HG02840 (cell line): Measurements from ENCODE around the gene LTBP1.
"Not testable (repeated sequence)": the region's sequence is repeated elsewhere in the genome, so short reads cannot be mapped to it uniquely, and the experiment has no call there.

Experiments used
- ATAC-seq: cut with Tn5 transposase; IDR thresholded peaks from one replicate; pipeline ENCODE4 v1.9.1; 2021; ENCODE audit warnings: mild to moderate bottlenecking, moderate library complexity, moderate number of reproducible peaks; ENCODE audit not compliant: unreplicated experiment, low FRiP score

The LTBP1 gene

GRCh38 chr2:33388996-33389395 is 442.2 kb downstream of the LTBP1 start:
- ATAC-seq: no peak

GRCh38 chr2:33389695-33390094 is 442.9 kb downstream of the LTBP1 start:
- not testable (repeated sequence) for ATAC-seq

GRCh38 chr2:33391529-33392255 is 444.9 kb downstream of the LTBP1 start:
- no peak for ATAC-seq

GRCh38 chr2:33392366-33392765 is 445.6 kb downstream of the LTBP1 start:
- no peak for ATAC-seq

- ATAC-seq: no peak
Observed at GRCh38 chr2:33395034-33395433, 448.3 kb downstream of the LTBP1 start.

GRCh38 chr2:33395655-33396249 is 449.0 kb downstream of the LTBP1 start:
- no peak for ATAC-seq

- no peak for ATAC-seq
Observed at GRCh38 chr2:33404321-33404720, 457.6 kb downstream of the LTBP1 start.

GRCh38 chr2:33406622-33407021 is 459.9 kb downstream of the LTBP1 start:
- no peak for ATAC-seq

GRCh38 chr2:33408109-33408508 is 461.4 kb downstream of the LTBP1 start:
- no peak for ATAC-seq

GRCh38 chr2:33409417-33409955 is 462.7 kb downstream of the LTBP1 start:
- ATAC-seq: no peak

- no peak for ATAC-seq
Observed at GRCh38 chr2:33411765-33412164, 465.0 kb downstream of the LTBP1 start.

- ATAC-seq: no peak
Observed at GRCh38 chr2:33412920-33413319, 466.2 kb downstream of the LTBP1 start.

- no peak for ATAC-seq
Observed at GRCh38 chr2:33419581-33420200, 472.9 kb downstream of the LTBP1 start.

- no peak for ATAC-seq
Observed at GRCh38 chr2:33420726-33421125, 474.0 kb downstream of the LTBP1 start.

GRCh38 chr2:33421820-33422219 is 475.1 kb downstream of the LTBP1 start:
- no peak for ATAC-seq

GRCh38 chr2:33425161-33425560 is 478.4 kb downstream of the LTBP1 start:
- ATAC-seq: no peak

GRCh38 chr2:33425586-33426031 is 478.9 kb downstream of the LTBP1 start:
- ATAC-seq: no peak

GRCh38 chr2:33426666-33427231 is 480.0 kb downstream of the LTBP1 start:
- ATAC-seq: no peak

GRCh38 chr2:33430077-33430476 is 483.3 kb downstream of the LTBP1 start:
- ATAC-seq: no peak

GRCh38 chr2:33430856-33431255 is 484.1 kb downstream of the LTBP1 start:
- no peak for ATAC-seq

- no peak for ATAC-seq
Observed at GRCh38 chr2:33432871-33433270, 486.1 kb downstream of the LTBP1 start.
